Right lobe of liver (tissue), 4 donors: ENCODE results near the gene NCS1.

Experiments
- CTCF ChIP-seq, 4 donors: fragments of 200-600 bp in 3 of 4; fragments of 450-650 bp in 1 of 4; IDR thresholded peaks; one replicate each; pipeline versions ENCODE4 v1.5.1 to v1.8.0; 2016 to 2022; ENCODE audit warnings: antibody characterized with exemption in 4 of 4, mild to moderate bottlenecking in 2 of 4
- POLR2A ChIP-seq: fragments of 450-650 bp; IDR thresholded peaks from one replicate; pipeline ENCODE4 v1.6.1; 2017; ENCODE audit warnings: antibody characterized with exemption, mild to moderate bottlenecking
- donor health status: DM: no; HTN: no; CAD: no.
- donor health status: DM: no; HTN: no; CAD: no.
- donor health status: DM: no; HTN: yes; CAD: no.

DNA sequence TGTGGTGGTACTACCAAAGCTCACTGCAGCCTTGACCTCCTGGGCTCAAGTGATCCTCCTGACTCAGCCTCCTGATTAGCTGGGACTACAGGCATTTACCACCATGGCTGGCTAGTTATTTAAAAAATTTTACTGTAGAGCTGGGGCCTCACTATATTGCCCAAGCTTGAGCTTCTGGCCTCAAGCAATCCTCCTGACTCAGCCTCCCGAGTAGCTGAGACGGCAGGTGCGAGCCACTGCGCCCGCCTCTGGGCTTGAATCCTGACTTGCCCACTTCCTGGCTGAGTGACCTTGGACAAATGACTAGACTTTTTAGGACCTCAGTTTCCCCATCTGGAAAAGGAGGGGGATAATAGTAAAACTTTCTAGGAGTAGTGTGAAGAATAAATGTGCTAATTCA, 32.1 kb downstream of the NCS1 start:
- TF ChIP-seq CTCF (IDR thresholded peaks at IDR 0.05): no peak
- TF ChIP-seq POLR2A: no peak
